ENCODE data around the gene UPK2. TPM values are rescaled to one million over a fixed set of nuclear protein-coding genes. Genes with fewer than 3 reads are reported as not detected.
A peak's percentile ranks its signal among the peaks of the same experiment; 100 is the strongest.
"Not testable (repeated sequence)": the region's sequence is repeated elsewhere in the genome, so short reads cannot be mapped to it uniquely, and the experiment has no call there.

Gene UPK2
- polyA plus RNA-seq, 3 donors = 3.5 to 6.0 (median 5.9) TPM

- DNase-seq (ENCODE audit: extremely low read depth in 1 of 11, low read depth in 9 of 11, low spot score in 4 of 11) = not testable (repeated sequence)
Observed at GRCh38 chr11:118969508-118969907, 13.4 kb downstream of the UPK2 start.

- DNase-seq (ENCODE audit: extremely low read depth in 1 of 11, low read depth in 9 of 11, low spot score in 4 of 11) = no peak
Observed at GRCh38 chr11:118971646-118972045, 15.5 kb downstream of the UPK2 start, which contains the start of gene FOXR1. TSS of gene FOXR1 (plus strand) at chr11:118971761. CDS start at chr11:118971932, 171 bp downstream.

GRCh38 chr11:118973985-118974384, 17.9 kb downstream of the UPK2 start:
- DNase-seq (ENCODE audit: extremely low read depth in 1 of 11, low read depth in 9 of 11, low spot score in 4 of 11) = no peak

DNA sequence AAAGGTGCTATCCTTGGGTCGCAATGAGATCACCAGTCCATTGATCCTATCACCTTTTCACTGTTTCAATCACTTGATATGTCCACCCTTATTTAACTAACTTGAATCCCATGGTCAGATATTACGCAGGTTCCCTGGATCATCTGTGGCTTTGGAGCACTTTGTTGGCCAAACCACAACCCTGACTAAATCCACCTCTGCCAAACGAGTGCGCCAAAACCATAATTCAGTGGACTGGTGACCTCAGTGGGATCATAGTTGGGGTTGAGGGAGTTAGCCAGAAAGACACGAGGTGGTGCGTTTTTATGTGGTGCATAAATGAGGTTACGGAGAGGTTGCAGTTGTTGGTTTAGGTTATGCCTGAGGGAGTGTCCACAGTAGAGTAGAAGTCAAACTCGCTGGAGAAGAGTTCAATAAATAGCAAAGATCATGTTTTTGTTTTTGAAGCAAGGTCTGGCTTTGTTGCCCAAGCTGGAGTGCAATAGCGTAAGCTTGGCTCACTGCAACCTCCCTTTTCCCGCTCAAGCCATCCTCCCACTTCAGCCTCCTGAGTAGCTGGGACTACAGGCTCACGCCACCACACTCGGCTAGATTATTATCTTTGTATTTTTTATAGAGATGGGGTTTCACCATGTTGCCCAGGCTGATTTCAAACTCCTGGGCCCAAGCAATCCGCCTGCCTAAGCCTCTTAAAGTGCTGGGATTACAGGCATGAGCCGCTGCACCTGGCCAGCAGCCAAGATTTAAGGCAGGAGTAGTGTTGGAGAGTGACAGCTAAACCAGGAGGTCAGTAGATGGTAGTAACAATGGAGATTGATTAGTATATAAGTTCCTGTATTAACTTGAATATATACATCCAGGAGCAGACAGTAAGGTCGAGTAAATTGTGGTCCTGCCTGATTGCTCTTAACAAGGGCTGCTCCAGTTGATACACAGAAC, 19.9 kb downstream of the UPK2 start:
- DNase-seq (ENCODE audit: extremely low read depth in 1 of 11, low read depth in 9 of 11, low spot score in 4 of 11) = no peak

DNA sequence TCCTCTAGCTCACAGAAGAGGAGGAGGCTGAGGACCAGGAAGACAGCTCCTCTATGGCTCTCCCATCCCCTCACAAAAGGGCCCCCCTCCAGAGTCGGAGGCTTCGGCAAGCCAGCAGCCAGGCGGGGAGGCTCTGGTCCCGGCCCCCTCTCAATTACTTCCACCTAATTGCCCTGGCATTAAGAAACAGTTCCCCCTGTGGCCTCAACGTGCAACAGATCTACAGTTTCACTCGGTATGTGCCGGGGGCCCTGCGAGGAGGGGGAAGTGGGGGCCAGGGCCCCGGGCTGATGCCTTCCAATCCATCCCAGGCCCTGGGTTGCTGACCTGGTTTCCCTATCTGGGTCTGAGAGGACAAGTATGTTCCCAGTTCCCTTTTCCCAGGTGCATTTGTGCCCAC, 23.3 kb downstream of the UPK2 start:
- peak in 1 of 11 donors; percentile 14 for DNase-seq (ENCODE audit: extremely low read depth in 1 of 11, low read depth in 9 of 11, low spot score in 4 of 11)

DNA sequence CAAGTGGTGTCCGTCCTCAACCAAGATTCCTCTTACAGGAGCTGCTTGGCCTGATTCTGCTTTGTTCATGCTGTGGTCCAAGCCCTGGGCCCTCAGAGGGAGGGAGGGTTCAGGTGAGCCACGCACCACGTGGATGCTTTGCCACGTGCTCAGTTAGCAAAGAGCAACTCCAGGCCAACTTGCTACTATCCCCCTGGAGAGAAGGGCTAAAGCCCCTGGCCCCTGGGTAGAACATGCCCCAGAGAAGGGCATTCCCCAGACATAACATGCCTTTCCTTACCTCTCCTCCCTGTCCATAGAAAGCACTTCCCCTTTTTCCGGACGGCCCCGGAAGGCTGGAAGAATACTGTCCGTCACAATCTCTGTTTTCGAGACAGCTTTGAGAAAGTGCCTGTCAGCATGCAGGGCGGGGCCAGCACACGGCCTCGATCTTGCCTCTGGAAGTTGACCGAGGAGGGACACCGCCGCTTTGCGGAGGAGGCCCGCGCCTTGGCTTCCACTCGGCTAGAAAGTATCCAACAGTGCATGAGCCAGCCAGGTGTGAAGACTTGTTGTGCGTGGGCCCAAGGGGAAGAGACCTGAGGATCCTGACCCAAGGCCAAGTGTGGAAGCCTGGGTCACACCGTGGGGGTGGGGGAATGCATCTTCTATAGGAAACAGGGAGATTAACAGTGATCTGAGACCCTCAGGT, 24.2 kb downstream of the UPK2 start:
- DNase-seq (ENCODE audit: extremely low read depth in 1 of 11, low read depth in 9 of 11, low spot score in 4 of 11) = peak in 2 of 11 donors; percentile 24 to 39

DNA sequence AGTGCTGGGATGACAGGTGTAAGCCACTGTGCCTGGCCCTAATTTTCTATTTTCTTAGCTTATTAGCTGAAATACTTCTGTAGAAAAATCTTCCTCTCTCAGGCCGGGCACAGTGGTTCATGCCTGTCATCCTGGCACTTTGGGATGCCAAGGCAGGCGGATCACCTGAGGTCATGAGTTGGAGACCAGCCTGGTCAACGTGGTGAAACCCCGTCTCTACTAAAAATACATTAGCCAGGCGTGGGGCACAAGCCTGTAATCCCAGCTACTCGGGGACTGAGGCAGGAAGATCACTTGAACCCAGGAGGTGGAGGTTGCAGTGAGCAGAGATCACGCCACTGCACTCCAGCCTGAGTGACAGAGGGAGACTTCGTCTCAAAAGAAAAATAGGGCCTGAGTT, 28.2 kb downstream of the UPK2 start:
- not testable (repeated sequence) for DNase-seq (ENCODE audit: extremely low read depth in 1 of 11, low read depth in 9 of 11, low spot score in 4 of 11)

DNA sequence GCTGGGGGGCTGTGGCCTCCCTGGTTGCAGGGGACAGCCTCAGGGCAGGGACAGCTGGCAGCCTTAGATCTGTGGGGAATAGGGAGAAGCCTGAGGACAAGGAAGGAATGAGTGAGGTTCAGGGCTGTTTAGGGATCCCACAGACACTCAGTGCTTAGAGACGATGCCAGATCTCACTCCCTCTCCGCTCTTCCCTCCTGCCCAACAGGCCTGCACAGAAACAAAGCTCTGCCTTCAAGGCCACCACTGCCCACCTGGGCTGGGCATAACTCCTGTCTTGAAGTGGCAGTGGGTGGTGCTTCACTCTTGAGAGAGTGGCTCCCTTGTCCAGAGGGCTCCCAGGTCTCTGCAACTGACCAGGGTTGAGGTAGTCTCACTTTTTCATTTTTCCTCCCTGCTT, 28.7 kb downstream of the UPK2 start:
- DNase-seq (ENCODE audit: extremely low read depth in 1 of 11, low read depth in 9 of 11, low spot score in 4 of 11) = no peak

- DNase-seq (ENCODE audit: extremely low read depth in 1 of 11, low read depth in 9 of 11, low spot score in 4 of 11) = no peak
Observed at GRCh38 chr11:118988280-118988679, 32.2 kb downstream of the UPK2 start.

DNA sequence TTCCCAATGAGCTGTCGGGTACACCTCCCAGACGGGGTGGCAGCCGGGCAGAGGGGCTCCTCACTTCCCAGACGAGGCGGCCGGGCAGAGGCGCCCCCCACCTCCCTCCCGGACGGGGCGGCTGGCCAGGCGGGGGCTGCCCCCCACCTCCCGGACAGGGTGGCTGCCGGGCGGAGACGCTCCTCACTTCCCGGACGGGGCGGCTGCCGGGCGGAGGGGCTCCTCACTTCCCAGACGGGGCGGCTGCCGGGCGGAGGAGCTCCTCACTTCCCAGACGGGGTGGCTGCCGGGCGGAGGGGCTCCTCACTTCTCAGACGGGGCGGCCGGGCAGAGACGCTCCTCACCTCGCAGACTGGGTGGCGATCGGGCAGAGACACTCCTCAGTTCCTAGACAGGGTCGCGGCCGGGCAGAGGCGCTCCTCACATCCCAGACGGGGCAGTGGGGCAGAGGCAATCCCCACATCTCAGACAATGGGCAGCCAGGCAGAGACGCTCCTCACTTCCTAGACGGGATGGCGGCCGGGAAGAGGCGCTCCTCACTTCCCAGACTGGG, 35.5 kb downstream of the UPK2 start:
- DNase-seq (ENCODE audit: extremely low read depth in 1 of 11, low read depth in 9 of 11, low spot score in 4 of 11) = not testable (repeated sequence)

- no peak for DNase-seq (ENCODE audit: extremely low read depth in 1 of 11, low read depth in 9 of 11, low spot score in 4 of 11)
Observed at GRCh38 chr11:118996926-118997626, 41.0 kb downstream of the UPK2 start.

- DNase-seq (ENCODE audit: extremely low read depth in 1 of 11, low read depth in 9 of 11, low spot score in 4 of 11) = peak; percentile 66 to 90 (median 89)
Observed at GRCh38 chr11:118997627-118998387, 41.7 kb downstream of the UPK2 start, which contains the start of gene CENATAC. TSS of gene CENATAC (plus strand) at chr11:118998138. CDS start at chr11:118998198, 60 bp downstream.

DNA sequence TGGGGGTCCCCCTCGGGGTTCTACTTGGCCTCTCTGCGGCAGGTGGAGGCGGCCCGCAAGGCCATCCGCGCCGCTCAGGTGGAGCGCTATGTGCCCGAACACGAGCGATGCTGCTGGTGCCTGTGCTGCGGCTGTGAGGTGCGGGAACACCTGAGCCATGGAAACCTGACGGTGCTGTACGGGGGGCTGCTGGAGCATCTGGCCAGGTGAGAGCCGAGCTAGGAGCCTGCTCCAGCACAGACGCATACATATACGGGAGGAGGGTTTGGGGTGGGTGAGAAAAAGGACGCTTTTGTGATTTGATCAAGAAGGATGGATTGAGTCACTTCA, 42.3 kb downstream of the UPK2 start:
- no peak for DNase-seq (ENCODE audit: extremely low read depth in 1 of 11, low read depth in 9 of 11, low spot score in 4 of 11)

- no peak for DNase-seq (ENCODE audit: extremely low read depth in 1 of 11, low read depth in 9 of 11, low spot score in 4 of 11)
Observed at GRCh38 chr11:118998822-118999221, 42.7 kb downstream of the UPK2 start.

DNA sequence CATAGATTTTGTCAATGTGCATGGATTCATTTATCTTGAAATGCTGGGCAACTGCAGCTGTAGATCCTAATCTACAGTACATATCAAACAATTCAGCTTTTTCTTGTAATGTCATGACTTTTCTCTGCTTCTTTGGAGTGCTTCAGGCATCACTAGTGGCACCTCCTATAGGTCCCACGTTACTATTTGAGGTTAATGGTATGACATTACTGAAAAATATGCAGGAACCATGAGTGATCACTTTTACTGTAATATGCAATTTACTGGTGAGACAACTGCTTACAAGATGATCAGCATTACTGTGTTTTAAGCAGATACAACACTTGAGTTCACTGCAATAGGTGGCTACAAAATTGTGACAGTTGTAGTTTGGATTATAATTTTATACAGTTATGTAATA, 44.8 kb downstream of the UPK2 start:
- DNase-seq (ENCODE audit: extremely low read depth in 1 of 11, low read depth in 9 of 11, low spot score in 4 of 11) = no peak

DNA sequence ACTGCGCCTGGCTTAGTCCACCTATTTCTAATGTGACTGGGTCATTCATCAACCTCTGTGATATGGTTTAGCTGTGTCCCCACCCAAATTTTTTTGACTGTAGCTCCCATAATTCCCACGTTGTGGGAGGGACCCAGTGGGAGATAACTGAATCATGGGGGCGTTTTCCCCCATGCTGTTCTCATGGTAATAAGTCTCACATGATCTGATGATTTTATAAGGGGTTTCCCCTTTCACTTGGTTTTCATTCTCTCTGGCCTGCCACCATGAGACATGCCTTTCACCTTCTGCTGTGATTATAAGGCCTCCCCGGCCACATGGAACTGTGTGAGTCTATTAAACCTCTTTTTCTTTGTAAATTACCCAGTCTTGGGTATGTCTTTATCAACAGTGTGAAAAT, 50.6 kb downstream of the UPK2 start:
- no peak for DNase-seq (ENCODE audit: extremely low read depth in 1 of 11, low read depth in 9 of 11, low spot score in 4 of 11)

Measured in renal cortex interstitium (tissue), 11 donors.